Posterior cingulate gyrus (tissue), 11 donors: ENCODE measurements around the gene DRC3.
"Not testable (repeated sequence)": the region's sequence is repeated elsewhere in the genome, so short reads cannot be mapped to it uniquely, and the experiment has no call there.

ENCODE experiments used
- DNase-seq, 10 donors: peaks; one replicate each; pipeline versions ENCODE4 v3.0.0 to v3.0.0-alpha.2; 2020 to 2021; ENCODE audit warnings: mixed read lengths in 3 of 10
- intact Hi-C: fragments of 100-400 bp; cut with DNase I; formaldehyde crosslinking; loops from one replicate; pipeline ENCODE4 v1.15.1; 2023

DRC3 gene

DNA sequence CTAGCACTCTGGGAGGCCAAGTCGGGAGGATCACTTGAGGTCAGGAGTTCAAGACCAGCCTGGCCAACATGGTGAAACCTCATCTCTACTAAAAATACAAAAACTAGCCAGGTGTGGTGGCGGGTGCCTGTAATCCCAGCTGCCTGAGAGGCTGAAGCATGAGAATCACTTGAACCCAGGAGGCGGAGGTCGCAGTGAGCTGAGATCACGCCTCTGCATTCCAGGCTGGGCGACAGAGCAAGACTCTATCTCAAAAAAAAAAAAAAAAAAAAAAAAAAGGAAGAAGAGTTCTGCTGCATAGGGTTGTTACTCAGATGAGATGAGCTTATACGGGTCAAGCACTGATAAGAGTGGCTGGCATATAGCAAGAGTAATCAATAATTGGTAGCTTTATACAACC is 32.7 kb upstream of the DRC3 start:
- intact Hi-C loops, DNase-seq: not testable (repeated sequence)

DNA sequence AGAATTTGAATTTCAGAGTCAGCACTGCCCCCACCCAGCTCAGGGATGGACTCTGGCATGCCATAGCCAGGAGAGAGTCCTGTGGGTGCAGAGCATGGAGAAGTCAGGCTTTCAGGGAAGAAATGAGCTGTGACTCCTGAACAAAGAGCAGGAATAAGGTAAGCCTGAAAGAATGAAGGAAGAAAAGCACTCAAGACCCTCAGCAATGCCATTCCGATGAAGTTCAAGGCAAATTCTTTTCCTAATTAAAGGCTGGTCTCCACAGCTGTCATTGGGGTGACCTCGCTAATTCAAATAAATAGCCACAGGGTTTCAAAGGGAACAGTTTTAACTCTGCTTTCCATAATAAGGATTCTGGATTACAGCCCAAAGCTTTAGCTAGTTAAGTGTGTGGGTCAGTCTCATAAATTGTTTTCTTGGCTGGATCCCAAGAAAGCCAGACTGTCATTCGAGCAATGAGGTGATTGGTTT is 32.2 kb upstream of the DRC3 start:
- intact Hi-C loops, result no loop called here
- no peak for DNase-seq

GRCh38 chr17:17941015-17941414 is 31.6 kb upstream of the DRC3 start:
- DNase-seq, result no peak
- intact Hi-C loops, result no loop called here

- intact Hi-C loops, result no loop called here
- DNase-seq, result no peak
Observed at GRCh38 chr17:17942846-17943245, 29.8 kb upstream of the DRC3 start.

GRCh38 chr17:17943281-17943984 is 29.2 kb upstream of the DRC3 start:
- intact Hi-C loops, result no loop called here
- DNase-seq, result no peak

GRCh38 chr17:17944242-17944641 is 28.4 kb upstream of the DRC3 start:
- no peak for DNase-seq
- intact Hi-C loops, result no loop called here

DNA sequence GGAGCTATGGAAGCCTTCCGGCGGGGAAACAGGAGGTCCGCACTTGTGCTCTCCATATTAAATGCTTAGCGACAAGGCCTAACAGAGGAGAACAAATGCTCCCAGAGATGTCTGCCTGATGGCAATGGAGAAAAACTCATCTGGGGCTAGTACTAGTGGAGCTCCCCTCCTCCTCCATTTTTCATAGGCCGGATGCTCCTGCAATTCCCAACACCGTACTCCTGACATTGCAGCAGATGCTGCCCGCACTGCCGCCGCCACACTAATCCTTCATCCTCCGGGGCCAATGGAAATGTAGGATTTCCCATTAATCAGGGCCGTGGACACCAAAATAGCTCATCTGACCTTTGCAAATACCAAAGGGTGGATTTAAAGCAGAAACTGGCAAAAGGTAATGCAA is 27.9 kb upstream of the DRC3 start:
- DNase-seq, result no peak
- intact Hi-C loops, result no loop called here

GRCh38 chr17:17946093-17946492 is 26.6 kb upstream of the DRC3 start:
- DNase-seq, result no peak
- intact Hi-C loops, result no loop called here

DNA sequence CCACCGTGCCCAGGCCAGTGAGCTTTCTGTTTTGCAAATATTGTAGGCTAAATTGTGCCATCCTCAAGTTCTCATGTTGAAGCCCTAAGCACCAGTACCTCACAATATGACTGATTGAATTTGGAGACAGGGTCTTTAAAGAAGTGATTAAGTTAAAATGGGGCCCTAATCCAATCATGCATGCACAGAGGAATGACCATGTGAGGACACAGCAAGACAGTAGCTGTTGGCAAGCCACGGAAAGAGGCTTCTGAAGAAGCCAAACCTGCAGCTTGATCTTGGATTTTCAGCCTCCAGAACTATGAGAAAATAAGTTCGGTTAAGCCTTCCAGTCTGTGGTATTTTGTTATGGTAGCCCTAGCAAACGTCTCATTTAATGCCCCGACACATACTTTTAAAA is 25.4 kb upstream of the DRC3 start:
- intact Hi-C loops, result no loop called here

DNA sequence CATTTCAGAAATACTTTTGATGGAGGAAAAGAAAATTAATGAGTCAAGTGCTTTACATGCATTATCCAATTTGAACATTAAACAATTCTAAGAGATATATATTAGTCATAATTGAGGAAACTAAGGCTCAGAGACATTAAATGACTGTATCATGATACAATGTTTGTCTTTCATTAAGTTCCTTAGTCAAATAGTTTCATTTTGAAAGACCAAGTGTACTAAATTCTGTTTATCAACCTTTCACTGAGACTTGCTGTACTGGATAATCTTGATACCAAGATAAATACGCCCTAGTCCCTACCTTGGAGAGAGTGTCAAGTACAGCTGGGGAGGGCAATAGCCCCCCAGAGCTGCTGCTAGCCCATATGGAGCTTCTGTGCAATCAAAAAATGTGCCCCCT is 24.7 kb upstream of the DRC3 start:
- DNase-seq, result no peak
- intact Hi-C loops, result no loop called here

More for the DNA sequence above, 25.4 kb upstream of the DRC3 start:
- no peak for DNase-seq

DNA sequence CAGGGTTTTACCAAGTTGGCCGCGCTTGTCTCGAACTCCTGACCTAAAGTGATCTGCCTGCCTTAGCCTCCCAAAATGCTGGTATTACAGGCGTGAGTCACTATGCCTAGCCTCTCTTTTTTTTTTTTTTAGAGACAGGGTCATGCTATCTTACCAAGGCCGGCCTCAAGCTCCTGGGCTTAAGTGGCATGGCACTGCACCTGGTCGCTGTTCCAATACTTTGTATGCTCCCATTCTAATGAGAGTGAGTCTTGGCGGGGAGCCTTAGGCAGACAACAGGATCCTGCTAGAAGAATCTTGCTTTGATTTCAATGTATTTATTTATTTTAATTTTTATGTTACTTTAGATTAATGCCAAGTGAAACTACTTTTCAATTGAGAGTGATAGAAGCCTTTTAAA is 22.3 kb upstream of the DRC3 start:
- DNase-seq, result no peak
- intact Hi-C loops, result no loop called here

DNA sequence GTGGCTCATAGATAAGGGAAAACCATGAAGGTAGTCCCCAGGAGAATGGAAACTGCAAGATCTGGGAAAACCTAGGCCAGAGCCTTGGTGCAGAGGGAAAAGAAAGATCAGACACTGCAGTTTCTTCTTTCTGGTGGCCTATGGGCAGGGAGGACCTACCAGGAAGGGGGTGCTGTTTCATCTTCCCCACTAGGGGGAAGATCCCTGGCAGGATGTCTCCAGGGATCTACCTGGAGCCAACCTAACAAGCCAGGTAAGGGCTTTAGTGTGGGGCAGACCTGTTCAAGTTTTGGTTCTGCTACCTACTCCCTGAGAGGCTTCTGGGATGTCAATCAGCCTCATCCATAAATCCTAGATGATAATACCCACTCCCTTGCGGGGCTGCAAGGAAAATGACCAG is 21.9 kb upstream of the DRC3 start:
- intact Hi-C loops, result no loop called here
- no peak for DNase-seq

- intact Hi-C loops, result no loop called here
- no peak for DNase-seq
Observed at GRCh38 chr17:17951524-17951923, 21.1 kb upstream of the DRC3 start.

GRCh38 chr17:17952691-17953090 is 20.0 kb upstream of the DRC3 start:
- no peak for DNase-seq
- intact Hi-C loops, result no loop called here

GRCh38 chr17:17954079-17954478 is 18.6 kb upstream of the DRC3 start:
- DNase-seq, result no peak
- intact Hi-C loops, result no loop called here

DNA sequence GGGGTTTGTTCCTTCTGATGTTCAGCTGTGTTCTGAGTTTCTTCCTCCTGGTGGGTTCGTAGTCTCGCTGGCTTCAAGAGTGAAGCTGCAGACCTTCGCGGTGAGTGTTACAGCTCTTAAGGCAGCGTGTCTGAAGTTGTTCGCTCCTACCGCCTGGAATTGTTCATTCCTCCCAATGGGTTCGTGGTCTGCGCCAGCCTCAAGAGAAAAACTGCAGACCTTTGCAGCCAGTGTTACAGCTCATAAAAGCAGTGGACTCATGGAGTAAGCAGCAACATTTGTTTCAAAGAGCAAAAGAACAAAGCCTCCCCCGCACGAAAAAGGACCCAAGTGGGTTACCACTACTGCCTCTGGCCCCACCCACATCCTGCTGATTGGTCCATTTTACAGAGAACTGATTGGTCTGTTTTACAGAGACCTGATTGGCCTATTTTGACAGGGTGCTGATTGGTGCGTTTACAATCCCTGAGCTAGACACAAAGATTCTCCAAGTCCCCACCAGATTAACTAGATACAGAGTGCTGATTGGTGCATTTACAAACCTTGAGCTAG is 16.8 kb upstream of the DRC3 start:
- DNase-seq, intact Hi-C loops: not testable (repeated sequence)

- DNase-seq, result peak in 1 of 10 donors; percentile 55
- intact Hi-C loops, result no loop called here
Observed at GRCh38 chr17:17957584-17957916, 15.1 kb upstream of the DRC3 start.

DNA sequence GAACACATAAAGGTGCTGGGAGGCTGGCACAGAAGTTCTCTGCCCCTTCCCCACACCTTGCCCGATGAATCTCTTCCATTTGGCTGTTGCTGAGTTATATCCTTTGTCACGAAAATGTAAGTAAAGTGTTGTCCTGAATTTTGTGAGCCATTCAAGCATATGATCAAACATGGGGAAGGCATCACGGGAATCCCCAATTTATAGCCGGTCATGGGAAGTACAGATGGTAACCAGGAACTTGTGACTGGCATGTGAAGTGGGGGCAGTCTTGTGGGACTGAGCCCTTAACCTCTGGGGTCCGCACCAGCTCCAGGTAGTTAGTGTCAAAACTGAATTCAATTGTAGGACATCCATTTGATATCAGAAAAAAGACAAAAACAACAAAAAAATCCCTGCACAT is 13.7 kb upstream of the DRC3 start:
- intact Hi-C loops, result no loop called here
- peak in 1 of 10 donors; percentile 16 for DNase-seq

- no peak for DNase-seq
- intact Hi-C loops, result no loop called here
Observed at GRCh38 chr17:17959520-17960361, 12.9 kb upstream of the DRC3 start.

GRCh38 chr17:17960500-17961030 is 12.1 kb upstream of the DRC3 start:
- DNase-seq, result no peak
- intact Hi-C loops, result no loop called here

- intact Hi-C loops, result no loop called here
- peak in 1 of 10 donors; percentile 39 for DNase-seq
Observed at GRCh38 chr17:17963066-17963465, 9.6 kb upstream of the DRC3 start.
